ENCODE data around the gene B4GALNT1. TPM values are rescaled to one million over a fixed set of nuclear protein-coding genes. Genes with fewer than 3 reads are reported as not detected.

The B4GALNT1 gene
- total RNA-seq, 1 donor from 2014 or later = 0.78 TPM

DNA sequence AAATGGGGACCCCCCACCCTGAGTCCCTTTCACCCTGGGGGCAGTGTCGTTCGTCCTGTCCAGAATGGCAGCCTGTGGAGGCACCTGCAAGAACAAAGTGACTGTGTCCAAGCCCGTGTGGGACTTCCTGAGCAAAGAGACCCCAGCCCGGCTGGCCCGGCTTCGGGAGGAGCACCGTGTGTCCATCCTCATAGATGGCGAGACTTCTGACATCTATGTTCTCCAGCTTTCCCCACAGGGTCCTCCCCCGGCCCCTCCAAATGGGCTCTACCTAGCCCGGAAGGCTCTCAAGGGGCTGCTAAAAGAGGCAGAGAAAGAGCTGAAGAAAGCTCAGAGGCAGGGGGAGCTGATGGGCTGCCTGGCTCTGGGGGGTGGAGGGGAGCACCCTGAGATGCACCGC lies 26.2 kb downstream of the B4GALNT1 start:
- no peak for DNase-seq (ENCODE audit: low spot score in 2 of 2, unreplicated experiment in 2 of 2)
- H3K9me3 Mint-ChIP-seq = no peaks in the 10 kb centered on the region
- no peaks in the 10 kb centered on the region for H3K27me3 Mint-ChIP-seq (ENCODE audit: low read depth)
- no peak overlapping the region for H3K27ac Mint-ChIP-seq
- peaks cover 38% of the 10 kb centered on the region for H3K4me1 Mint-ChIP-seq
- H3K4me3 Mint-ChIP-seq = no peak overlapping the region
- TF ChIP-seq, protein P1, sequence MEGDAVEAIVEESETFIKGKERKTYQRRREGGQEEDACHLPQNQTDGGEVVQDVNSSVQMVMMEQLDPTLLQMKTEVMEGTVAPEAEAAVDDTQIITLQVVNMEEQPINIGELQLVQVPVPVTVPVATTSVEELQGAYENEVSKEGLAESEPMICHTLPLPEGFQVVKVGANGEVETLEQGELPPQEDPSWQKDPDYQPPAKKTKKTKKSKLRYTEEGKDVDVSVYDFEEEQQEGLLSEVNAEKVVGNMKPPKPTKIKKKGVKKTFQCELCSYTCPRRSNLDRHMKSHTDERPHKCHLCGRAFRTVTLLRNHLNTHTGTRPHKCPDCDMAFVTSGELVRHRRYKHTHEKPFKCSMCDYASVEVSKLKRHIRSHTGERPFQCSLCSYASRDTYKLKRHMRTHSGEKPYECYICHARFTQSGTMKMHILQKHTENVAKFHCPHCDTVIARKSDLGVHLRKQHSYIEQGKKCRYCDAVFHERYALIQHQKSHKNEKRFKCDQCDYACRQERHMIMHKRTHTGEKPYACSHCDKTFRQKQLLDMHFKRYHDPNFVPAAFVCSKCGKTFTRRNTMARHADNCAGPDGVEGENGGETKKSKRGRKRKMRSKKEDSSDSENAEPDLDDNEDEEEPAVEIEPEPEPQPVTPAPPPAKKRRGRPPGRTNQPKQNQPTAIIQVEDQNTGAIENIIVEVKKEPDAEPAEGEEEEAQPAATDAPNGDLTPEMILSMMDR (IDR thresholded peaks at IDR 0.05; ENCODE audit: unreplicated experiment) = no peak
- peaks cover 18% of the 10 kb centered on the region for H3K36me3 Mint-ChIP-seq

DNA sequence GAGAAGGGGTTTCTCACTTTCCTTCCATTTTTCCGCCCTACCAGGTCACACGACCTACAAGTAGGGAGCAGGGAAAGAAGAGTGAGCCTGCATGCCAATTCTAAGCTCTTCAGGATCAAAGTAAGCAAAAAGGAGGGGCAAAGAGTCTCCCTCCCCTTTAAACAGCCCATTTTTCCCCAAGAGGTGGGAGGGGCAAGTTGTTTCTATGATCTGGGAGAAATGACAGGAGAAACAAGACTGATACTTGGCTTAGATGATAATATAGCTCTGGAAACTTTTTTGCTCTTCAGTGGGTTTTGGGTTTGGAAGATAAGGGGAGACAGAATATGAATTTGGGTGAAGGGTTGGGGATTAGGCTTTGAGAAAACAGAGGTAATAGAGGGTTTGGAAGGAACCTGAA lies 26.6 kb downstream of the B4GALNT1 start:
- Mint-ChIP-seq H3K27ac (peak overlapping the region; percentile 69), H3K36me3 (peaks cover 23% of the 10 kb centered on the region), H3K4me1 (peaks cover 38% of the 10 kb centered on the region), H3K27me3 (ENCODE audit: low read depth) (no peaks in the 10 kb centered on the region), H3K4me3 (peak overlapping the region; percentile 85), H3K9me3 (no peaks in the 10 kb centered on the region)
- TF ChIP-seq, protein P1 (IDR thresholded peaks at IDR 0.05; ENCODE audit: unreplicated experiment) = no peak
- no peak for DNase-seq (ENCODE audit: low spot score in 2 of 2, unreplicated experiment in 2 of 2)

DNA sequence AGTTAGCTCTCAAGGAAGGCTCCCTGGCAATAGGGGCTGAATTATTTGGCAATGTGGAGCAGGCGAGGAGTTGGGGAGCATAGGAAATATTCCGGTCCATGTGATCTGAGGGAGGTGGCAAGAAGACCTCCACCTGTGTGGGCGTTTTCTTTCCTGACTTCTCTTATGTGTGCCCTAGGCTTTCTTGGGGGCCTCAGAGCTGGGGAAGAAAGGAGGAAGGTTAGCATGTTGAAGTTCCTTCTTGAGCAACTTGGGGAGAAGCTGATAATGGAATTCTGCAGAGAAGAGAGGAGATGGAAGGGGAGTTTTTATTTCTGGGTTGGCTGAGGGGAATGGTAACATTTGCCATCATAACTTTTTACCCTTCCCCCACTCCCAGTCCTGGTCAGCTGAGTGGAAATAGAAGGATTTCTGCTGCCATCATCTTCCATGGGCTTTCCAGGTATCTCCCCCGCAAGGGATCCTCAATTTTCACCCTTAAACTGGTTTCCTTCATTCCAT lies 27.1 kb downstream of the B4GALNT1 start:
- no peaks in the 10 kb centered on the region for H3K27me3 Mint-ChIP-seq (ENCODE audit: low read depth)
- H3K4me3 Mint-ChIP-seq = peak overlapping the region; percentile 85
- DNase-seq (ENCODE audit: low spot score in 2 of 2, unreplicated experiment in 2 of 2) = no peak
- H3K4me1 Mint-ChIP-seq = peaks cover 37% of the 10 kb centered on the region
- peaks cover 24% of the 10 kb centered on the region for H3K36me3 Mint-ChIP-seq
- H3K9me3 Mint-ChIP-seq = no peaks in the 10 kb centered on the region
- H3K27ac Mint-ChIP-seq = peak overlapping the region; percentile 82
- TF ChIP-seq, protein P1 (IDR thresholded peaks at IDR 0.05; ENCODE audit: unreplicated experiment) = no peak

DNA sequence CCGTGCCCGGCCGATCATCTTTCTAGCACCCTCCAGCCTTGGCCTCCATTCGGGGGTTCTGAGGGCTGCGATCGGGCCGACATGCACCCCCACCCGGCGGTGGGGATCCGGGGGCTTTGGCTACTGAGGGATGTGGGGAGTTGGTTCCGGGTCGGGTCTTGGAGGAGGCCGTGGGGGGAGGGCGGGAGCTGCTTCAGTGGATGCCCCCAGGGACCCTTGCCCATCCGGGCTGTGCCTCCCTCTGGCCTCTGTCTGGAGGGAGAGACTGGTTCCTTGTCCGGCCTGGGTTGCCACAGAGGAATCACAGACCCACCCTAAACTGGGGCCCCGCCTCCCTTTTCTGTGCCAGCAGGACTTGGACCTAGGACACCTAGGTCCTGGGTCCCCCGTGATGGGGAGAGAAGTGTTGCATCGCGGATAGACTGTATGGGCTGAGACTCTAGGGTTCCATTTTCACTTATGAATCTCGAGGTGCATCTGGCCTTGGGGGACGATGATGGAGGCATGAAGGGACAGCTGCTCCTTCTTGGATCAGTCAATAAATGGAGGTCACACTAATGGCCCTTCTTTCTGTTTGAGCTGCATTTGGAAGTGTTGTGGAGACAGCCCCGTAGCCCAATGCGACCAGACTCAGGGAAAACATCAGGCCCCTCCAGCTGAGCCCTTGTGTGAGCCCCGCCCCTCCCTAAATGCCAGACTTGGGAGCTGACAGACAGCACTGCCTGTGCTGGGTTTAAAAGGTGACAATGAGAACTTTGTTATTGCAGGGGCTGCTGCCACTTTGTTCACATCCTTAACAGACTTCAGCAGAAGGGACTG lies 27.8 kb downstream of the B4GALNT1 start:
- peaks cover 29% of the 10 kb centered on the region for H3K36me3 Mint-ChIP-seq
- DNase-seq (ENCODE audit: low spot score in 2 of 2, unreplicated experiment in 2 of 2) = peak in 1 of 2 experiments; percentile 44
- TF ChIP-seq, protein P1 (IDR thresholded peaks at IDR 0.05; ENCODE audit: unreplicated experiment) = no peak
- H3K4me3 Mint-ChIP-seq = peak overlapping the region; percentile 85
- H3K4me1 Mint-ChIP-seq = peaks cover 30% of the 10 kb centered on the region
- H3K27ac Mint-ChIP-seq = peak overlapping the region; percentile 82
- H3K27me3 Mint-ChIP-seq (ENCODE audit: low read depth) = no peaks in the 10 kb centered on the region
- H3K9me3 Mint-ChIP-seq = no peaks in the 10 kb centered on the region

DNA sequence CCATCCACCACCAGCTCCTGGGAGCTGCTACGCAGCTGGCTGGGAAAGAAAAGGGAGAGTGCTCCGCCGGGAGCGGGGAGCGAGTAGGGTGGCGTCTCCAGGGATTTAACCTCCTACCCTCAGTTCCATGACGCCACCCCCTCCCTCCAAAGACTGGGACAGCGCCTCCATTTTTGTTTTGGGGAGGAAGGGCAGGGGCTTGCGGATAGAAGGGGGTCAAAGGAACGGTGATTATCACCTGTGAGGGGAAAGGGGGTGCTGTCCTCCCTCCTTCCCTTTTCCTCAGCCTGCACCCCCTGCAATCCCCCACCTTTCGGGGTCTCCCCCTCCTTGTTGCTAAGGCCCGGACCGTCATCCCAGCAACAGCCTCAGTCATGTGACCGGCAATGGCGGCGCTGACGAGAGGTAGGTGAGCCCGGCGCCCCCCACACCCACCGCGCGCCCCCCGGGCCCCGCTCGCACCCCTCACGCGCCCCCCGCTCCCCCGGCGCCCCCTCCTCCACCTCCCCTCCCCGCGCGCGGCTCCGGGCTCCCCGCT lies 28.5 kb downstream of the B4GALNT1 start, which contains the start of gene DTX3:
DTX3 (plus strand) TSS at position 371 of the 538 bp plus-strand sequence. CDS start 1,694 bp downstream, outside the sequence.
- TF ChIP-seq, protein P1 (IDR thresholded peaks at IDR 0.05; ENCODE audit: unreplicated experiment) = no peak
- Mint-ChIP-seq H3K4me1 (peaks cover 26% of the 10 kb centered on the region), H3K9me3 (no peaks in the 10 kb centered on the region)

More for the DNA sequence above, 28.5 kb downstream of the B4GALNT1 start, which contains the start of gene DTX3:
- peak within 1 kb of the TSS; percentile 85 for H3K4me3 Mint-ChIP-seq
- peaks cover 35% of the 10 kb centered on the region for H3K36me3 Mint-ChIP-seq
- DNase-seq (ENCODE audit: low spot score in 2 of 2, unreplicated experiment in 2 of 2) = peak in 1 of 2 experiments; percentile 59
- no peaks in the 10 kb centered on the region for H3K27me3 Mint-ChIP-seq (ENCODE audit: low read depth)
- H3K27ac Mint-ChIP-seq = peak within 1 kb of the TSS; percentile 90

All from mesothelial cell of epicardium (in vitro differentiated cells).